ENCODE results near the gene ASCL5.
"Not testable (repeated sequence)": the region's sequence is repeated elsewhere in the genome, so short reads cannot be mapped to it uniquely, and the experiment has no call there.

ASCL5 gene, protein sequence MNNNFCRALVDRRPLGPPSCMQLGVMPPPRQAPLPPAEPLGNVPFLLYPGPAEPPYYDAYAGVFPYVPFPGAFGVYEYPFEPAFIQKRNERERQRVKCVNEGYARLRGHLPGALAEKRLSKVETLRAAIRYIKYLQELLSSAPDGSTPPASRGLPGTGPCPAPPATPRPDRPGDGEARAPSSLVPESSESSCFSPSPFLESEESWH

DNA sequence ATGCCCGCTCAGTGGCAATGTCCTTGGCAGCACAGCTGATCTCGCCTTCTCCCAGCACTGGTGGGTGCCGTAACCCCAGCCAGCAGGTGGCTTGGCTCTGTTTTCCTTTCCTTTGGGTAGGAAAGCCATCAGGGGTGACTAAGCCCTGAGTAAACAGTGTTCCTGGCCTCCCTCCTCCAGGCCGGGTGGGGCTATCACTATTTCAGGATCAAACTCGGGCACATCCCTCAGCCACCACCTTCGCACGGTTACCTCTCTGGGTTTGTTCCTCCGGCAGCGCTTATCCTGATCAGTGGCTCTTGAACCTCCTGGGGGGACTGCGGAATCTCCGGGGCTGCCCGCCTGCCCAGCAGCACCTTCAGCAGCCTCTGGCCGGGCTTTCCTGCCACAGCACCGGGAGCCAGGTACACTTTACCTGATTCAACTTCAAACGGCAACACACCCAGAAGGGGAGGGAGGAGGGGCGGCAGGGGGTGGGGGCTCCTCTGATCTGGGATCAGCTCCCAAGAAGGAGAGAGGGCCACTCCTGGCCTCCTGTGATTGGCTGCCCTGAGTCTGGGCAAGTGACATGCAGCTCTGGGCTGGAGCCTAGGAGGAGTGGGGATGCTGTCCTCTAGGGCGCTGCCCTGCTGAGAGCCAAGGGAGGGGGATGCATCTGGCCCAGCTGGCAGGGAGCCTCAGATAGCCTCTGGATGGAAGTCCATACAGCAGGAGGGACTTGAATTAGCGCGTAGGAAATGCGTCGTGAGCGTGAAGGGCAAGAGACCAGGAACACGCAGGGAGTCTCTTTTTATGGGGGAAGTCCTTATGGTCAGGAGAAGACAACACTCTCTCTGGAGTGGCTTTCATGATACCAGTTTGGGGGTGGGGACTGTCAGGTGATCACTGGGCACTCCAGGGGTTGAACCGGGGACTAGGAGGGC, at the start of gene ASCL5:
Gene ASCL5 (minus strand): TSS at position 353 of the 923 bp plus-strand sequence. CDS start 11,812 bp downstream, outside the sequence.
- peak; percentile 85 for DNase-seq

DNA sequence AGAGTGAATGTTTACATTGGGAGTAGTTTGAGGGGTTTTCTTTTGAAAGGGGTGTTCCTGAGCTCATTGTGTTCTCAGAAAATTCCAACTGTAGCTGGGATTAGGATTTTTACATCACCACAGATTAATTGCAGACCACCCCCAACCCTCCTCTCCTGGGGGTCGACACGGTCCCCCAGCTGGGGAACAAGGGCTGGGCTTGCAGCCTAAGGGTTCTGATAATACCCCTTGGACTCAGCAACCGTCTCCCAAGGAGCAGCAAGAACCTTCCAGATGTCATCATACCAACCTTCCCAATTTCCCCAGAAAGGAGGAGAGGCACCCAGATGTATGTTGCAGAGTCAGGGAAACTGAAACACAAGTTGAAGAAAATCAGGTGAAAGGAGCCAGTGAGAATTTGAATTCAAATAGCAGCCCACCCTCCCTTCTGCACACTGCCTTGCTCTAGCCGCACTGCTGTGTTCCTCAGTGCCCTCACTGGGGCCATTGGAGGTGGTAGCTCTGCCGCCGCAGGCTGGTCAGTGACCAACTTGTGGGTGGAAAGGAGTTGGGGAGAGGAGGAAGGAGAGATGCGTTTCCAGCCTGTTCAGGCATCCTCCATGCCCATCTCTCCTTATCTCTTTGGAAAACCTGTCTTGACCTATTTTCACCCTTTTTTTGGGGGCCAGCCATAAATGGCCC, 49.0 kb upstream of the ASCL5 start:
- no peak for DNase-seq

DNA sequence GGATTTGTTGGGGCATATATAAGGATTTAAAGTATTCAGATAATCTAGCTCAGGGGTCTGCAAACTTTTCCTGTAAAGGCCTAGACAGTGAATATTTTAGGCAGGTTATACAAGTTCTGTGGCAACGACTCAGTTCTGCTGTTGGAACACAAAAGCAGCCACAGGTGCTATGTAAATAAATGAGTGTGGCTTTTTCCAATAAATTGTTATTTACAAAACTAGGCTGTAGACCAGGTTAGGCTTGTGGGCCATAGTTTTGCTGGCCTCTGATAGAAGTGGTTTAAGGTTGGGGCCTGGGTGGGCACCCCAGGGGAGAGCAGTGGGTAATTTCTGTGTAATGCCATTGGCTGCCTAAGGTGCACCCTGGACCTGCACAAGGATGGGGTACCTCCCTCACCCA, 46.8 kb upstream of the ASCL5 start:
- no peak for DNase-seq

DNA sequence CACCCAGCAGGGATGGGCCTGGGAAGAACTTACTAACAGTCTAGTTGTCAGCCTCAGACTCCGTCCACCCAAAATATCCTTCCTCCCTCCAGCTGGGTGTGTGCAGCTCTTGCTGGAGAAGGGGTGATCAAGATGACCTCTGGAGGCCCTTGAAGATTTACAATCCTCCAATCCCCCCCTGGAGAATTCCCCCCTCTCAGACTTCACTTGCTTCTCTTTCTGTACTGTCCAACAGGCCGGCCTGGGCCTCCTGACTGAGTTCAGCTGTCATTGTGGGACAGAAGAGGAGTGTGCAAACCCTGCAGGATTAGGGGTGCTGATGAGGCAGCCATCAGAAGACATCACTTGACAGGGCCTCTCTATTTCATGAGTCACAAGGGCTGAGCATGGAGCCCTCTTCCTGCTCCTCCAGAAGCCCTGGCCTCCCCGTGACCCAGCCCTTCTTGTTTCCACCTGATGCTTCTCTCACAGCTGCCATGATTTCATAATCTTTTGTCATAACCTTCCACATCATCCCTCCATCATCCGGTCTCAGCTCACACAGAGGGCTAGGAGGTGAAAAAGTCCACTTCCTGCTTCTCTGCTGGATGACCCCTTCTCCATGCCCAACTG, 46.1 kb upstream of the ASCL5 start:
- no peak for DNase-seq

DNA sequence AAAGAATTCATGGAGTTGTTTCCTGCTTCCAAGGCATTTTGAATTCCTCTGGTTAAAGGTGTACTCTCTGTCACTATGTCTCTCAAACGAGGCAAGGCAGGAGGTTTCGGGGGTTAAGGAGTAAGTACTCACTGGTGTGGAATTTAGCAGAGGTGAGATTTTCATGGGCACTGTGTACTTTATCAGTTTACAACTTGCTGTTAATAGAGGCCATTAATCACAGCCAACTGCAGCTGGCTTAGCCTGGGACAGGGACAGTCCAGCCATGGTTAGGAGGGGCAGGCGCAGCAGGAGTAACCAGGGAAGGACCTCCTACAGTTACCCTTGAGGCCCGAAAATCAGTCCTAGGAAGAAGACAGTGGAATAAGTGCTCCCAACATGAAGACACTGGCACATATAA, 45.3 kb upstream of the ASCL5 start:
- DNase-seq = no peak

DNA sequence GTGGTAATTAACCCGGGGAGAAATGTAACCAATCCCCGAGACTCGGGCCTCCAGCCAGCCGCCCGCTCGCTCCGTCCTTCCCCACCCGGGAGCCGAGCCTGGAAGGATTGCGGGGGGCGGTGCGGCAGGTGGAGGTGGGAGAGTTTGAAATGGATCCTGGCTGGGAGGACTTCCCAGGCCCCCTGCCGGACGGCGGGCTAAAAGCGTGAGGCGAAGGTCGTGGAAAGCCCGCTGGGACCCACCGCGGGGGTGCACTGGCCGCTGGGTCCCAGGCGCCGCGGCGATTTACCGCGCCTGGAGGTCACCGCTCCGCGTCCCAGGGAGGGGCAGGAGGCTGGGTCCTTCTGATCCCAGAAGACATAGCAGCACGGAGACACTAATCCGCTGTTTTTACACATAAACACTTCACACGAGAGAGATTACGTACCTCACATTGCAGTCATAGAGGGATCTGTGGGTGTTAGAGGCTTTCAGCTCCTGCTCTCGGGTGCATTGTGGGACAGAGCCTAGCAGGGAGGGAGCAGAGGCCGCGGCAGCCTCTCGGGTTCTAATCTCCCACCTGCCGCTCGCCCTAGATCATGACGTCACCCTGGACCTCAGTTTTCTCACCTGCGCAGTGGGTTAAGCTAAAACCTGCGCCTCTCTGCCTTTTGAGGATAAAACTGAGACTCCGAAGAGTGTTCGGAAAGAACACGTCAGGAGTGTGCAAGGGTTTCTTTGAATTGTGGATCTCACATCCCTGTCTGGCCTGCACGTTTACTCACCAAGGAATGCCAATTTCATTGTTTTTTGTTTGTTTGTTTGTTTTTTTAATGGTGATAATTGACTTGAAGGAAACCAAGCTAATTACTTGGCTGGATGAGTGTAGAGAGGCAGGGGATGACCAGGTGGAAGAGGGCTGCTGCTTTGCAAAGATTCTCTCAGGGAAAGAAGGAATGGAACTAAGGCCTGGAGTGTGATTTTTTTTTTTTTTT, 44.4 kb upstream of the ASCL5 start:
- peak; percentile 77 for DNase-seq

DNA sequence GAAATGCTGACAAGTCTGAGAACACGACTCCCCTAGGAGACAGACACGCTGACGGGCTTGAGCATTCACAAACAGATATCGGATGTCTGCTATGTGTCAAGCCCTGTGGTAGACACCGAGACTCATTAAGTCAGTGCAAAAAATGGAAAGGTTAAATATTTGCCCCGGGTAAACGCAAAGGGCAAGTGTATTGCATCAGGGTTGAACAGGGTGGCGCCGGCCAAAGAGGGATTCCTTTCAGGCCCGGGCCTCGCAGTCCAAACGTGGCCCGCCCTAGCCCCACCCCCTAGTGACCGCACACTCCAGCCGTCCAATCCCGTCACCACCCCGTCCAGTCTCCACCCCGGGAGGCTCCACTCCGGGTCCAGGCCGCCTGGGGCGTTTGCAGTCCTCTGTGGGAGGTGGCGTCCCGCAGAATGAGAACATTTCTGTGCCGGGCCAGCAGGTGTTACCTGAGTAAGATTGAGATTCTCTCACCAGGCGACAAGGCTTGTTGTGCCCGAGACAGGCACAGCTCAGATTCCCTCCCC, 43.6 kb upstream of the ASCL5 start:
- DNase-seq = peak; percentile 96

DNA sequence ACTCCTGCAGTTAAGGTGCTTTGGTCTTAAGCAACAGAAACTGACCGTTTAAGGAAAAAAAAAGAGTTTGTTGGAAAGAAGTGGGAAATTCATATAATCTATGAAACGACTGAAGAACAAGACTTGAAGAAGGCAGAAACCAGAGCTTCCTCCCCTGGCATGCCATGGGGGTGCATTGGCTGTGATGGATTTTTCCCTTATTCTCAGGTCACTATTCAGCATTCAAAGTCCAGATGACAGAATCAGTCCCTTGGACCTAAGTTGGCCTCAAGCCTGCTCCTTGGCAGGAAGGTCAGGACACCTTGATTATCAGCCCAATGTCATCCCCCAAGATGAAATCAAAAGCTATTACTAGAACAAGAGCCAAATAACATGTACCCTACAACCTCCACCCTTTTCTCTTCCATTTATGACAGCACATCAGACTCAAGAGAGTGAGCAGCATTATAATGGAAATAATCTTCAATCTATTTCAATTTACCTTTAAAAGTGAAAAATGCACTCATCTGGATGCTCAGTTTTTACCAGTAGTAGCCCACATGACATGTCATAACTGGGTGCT, 43.1 kb upstream of the ASCL5 start:
- no peak for DNase-seq

DNA sequence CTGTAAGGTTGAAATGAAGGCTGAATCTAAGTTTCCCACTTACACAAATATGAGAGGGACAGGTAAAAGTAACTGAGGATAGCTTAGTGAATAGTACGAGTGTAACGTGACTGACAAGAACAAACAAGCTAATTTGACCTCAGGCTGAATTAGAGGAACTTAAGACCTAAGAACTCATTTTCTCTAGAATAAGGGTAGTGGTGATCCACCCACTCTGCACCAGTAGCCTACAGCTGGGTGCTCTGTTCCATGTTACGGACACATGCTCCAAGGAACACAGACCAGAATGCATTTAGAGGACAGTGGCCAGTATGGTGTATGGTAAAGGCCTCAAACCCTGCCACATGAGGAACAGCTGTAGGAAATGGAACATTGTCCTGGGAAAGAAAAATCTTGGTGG, 42.2 kb upstream of the ASCL5 start:
- DNase-seq = no peak

DNA sequence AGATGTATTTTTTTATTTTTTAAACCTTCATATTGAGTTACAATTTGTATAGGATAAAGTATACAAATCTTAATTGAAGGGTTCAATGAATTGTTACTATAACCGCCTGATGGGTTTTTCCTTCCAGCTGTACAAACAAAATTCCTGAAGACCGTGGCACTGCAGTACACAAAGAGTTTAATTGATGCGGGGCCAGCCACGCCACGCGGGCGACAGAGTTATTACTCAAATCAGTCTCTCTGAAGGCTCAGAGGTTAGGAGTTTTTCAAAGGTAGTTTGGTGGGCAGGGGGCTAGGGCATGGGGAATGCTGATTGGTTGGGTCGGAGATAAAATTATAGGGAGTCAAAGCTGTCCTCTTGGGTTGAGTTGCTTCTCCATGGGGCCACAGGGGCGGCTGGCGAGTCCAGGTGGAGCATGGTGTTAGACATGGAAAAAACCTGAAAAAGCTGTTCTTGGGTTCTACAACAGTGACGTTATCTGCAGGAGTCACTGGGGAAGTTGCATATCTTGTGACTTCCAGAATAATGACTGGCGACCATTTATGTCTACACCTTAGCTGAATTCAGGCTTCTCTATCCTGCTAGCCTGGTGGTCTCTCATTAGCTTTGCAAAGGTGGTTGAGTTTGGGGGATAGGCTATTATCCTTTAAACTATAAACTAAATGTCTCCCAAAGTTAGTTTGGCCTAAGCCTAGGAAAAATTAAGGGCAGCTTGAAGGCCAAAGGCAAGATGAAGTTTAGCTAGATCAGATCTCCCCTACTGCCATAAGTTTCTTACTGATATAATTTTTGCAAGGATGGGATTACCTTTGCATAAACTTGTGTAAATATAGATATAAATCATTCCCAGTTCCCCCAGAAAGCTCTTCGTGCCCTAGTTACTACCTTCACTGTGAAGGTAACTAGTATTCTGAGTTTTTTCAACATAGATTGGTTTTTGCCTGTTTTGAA, 40.3 kb upstream of the ASCL5 start:
- DNase-seq = peak; percentile 62

DNA sequence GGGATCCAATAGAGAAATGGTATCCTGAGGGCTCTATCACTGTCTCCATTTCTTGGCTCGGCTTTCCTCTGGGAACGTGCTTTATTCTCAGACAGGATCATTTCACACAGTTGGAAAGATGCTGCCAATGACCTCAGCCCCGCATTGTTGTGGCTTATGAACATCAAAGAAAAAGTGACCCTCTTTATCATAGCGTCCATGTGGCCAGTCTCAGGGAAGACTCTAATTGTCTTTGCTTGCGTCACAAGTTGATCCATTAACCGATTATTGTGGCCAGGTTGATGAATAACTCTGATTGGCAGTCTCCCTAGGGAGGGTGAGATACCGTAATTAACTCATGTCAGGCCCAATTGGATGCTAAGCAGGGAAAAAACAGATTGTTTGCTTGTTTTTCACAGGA, 37.7 kb upstream of the ASCL5 start:
- no peak for DNase-seq

DNA sequence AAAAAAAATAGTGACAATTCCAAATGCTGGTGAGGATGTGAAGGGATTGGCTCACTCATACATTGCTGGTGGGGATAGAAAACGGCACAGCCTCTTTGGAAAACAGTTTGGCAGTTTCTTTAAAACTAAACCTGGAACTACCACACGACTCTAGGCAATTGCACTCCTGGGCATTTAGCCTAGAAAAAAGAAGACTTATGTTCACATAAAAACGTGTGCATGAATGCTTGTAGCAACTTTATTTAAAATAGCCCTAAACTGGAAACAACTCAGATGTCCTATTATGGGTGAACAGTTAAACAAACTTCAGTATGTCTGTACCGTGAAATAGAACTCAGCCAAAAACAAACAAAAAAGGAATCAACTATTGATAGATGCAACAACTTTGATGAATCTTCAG, 36.7 kb upstream of the ASCL5 start:
- no peak for DNase-seq

DNA sequence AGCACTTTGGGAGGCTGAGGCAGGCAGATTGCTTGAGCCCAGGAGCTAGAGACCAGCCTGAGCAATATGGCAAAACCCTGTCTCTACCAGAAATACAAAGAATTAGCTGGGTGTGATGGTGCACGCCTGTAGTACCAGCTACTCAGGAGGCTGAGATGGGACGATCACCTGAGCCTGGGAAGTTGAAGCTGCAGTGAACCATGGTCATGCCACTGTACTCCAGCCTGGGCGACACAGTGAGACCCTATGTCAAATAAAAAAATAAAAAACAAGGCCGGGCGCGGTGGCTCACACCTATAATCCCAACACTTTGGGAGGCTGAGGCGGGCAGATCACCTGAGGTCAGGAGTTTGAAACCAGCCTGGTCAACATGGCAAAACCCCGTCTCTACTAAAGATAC, 36.1 kb upstream of the ASCL5 start:
- not testable (repeated sequence) for DNase-seq

DNA sequence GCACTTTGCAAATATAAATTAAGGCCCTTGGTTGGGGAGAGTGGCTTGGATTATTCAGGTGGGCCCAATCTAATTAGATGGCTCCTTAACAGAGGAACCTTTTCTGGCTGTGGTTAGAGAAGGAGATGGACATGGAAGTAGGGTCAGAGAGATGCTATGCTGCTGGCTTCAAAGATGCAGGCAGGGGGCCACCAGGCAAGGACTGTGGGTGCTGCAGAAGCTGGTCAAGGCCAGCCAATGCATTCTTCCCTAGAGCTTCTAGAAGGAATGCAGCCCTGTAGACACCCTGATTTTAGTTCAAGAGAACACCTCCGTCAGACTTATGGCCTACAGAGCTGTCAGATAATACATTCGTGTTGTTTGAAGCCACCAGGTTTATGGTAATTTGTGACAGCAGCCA, 31.0 kb upstream of the ASCL5 start:
- no peak for DNase-seq

DNA sequence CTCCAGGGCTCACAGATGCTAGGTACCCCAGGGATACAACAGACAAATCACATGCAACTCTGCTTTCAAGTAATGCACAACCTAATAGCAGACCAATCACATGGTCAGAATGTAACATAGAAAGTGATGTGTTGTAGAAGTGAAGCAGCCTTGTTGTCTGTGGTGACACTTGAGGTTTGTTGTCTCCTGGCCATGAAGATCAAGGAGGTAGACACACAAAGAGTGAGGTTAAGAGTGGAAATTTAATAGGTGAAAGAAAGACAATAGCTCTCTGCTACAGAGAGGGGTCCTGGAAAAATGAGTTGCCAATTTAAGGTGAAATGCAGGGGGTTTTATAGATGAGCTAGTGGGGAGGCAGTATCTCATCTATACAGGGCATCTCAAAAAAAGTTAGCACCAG, 29.8 kb upstream of the ASCL5 start:
- DNase-seq = no peak

DNA sequence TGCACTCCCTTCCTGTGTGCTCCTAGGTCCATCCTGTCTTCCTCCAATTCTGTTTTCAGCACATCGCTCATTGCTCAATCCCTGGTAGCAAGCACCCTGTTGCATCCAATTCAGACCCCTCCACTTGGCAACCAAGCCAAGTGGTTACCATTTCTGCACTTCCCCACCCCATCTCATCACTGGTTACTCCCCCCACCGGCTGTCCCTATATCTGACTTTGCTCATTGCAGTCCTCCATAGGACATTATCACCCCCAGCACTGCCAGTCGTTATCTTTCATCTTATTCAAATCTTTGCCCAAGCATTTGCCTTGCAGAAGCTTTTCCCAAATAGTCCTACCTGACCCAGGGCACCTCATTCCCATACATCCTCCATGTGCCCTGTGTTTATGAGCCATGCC, 29.4 kb upstream of the ASCL5 start:
- DNase-seq = no peak

DNA sequence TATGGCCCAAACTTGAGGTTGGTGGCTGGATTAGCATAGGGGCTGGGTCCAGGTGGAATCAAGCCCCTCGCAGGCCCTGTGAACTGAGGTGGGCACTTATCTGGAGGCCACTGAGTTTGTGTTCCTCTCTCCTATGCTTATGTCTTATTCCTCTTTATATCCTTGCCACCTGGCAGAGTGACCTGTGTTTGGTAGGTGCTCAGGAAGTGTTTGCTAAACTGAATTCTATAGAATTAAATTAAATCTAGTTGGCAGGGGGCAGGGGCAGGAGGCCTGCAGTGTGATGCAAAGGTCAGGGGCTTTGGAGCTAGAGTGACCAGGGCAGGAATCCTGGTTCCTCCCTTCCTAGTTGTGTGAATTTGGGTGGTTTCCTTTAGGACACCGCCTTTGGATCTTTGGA, 28.4 kb upstream of the ASCL5 start:
- no peak for DNase-seq

DNA sequence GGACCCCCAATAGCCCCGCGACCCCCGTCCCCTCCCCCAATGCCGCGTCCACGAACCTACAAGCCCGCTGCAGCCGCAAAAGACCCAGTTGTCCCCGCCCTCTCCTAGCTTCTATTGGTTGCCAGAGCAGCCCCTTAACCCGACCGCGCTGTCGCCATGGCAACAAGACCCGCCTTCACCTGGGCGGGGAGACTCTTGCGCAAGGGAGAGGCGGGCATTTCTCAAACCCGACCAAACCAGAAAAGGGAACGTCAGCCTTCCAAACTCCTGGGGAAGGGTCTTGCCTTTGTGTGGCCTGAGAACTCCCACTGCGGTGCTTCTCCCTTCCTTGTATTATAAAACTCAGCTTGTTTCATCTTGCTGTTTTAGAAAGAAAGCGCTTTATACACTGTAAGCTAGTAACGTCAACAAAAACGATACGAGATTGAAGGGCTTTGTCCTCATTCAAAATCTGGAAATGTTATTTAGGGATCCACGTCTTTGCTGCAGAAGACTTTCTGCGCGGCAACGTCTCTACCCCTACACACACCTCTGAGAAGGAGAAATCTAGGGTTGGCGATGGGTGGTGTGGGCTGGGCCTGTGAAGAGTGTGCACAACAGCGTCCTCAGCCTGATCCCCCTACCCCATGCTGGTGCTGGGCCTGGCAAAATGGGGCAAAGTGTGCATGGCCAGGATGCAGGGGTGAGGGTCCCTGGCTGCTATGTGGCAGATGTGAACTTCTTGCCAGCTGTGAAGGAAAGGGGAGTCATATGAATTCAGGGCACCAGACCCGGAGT, 27.6 kb upstream of the ASCL5 start, which contains the start of gene TMEM9:
Gene TMEM9 (minus strand): TSS at position 86 of the 777 bp plus-strand sequence. CDS start 551 bp downstream, outside the sequence.
- peak; percentile 95 for DNase-seq
